Measurements from ENCODE around the gene TPRX2.
"Not testable (repeated sequence)": the region's sequence is repeated elsewhere in the genome, so short reads cannot be mapped to it uniquely, and the experiment has no call there.

Gene TPRX2, protein sequence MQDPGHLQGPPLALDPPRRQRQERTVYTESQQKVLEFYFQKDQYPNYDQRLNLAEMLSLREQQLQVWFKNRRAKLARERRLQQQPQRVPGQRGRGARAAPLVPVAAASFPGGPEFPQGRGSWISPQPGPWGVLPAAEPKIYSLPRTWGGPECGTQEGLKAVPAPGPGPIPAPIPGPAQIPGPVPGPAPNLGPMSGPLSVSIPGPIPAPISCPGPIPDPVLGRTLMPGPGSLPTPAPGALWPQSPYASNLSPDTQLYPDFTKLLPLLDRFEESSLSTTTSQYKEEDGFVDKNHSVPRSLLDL

DNA sequence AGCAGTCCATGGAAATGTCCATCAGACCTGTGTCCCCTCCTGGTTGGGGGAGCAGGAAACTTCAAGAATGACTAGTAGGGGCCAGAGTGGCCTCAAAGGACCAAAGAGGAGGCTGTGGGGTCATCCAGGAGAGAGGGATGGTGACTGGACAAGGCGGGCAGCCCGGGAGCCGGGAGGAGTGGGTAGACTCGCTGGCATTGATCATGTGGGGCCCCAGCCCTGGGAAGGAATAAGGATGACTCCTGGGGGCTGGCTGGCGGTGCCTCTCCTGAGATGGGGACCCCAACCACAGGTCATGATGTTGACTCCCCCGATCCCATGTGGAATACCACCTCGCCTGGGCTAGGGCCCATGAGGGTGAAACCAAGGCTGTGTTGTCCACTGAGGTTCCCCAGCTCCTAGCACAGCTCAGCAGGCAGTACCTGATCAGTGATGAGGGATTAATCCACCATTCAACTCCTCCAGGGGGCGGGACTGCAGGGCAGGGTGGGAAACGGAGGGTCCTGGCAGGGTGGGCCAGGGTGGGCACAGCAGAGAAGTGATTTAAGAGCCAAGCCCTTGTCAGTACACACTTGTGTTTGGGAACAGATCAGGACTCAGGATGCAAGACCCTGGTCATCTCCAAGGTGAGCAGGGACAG, at the start of gene TPRX2:
TSS of gene TPRX2 (plus strand) at position 590 of the 640 bp plus-strand sequence. CDS start at position 602, 12 bp downstream.
- not testable (repeated sequence) for DNase-seq (ENCODE audit: low read depth)

DNA sequence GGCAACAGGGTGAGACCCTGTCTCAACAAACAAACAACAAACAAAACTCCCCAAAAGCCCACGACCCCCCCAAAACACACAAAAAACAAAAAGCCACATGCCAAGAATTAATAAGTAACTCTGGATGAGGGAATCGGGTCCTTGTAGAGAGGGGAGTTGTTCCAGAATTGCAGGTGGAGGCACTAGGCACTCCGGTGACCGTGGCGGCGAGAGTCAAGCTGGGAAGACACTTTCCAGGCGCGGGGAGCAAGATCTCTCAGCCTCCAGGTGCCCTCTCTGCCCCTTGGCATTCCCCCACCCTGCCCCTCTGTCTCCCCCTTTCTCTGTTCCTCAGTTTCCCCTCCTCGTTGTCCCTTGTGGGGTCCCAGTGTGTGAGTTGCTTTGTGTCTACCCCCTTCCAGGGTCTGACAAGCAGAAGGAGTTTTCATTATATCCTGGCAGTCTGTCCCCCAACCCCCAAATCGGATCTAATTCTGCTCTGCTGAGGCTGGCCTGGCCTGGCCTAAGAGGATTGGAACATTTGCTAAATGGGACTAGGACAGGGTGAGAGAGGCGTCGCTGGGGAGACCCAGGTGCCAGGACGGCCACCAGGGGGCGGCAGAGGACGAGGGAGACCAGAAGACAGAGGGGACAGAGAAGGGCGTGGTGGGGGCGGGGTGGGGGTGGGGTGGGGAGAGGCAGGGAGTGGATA, 45.6 kb upstream of the TPRX2 start:
- peak; percentile 29 for DNase-seq (ENCODE audit: low read depth)

DNA sequence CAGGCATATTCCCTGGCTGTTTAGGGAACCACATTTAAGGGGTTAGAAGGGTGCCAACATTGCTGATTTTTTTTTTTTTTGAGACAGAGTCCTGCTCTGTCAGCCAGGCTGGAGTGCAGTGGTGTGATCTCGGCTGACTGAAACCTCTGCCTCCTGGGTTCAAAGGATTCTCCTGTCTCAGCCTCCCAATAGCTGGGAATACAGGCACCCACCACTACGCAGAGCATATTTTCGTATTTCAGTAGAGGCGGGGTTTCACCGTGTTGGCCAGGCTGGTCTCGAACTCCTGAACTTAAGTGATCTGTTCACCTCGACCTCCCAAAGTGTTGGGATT, 45.1 kb upstream of the TPRX2 start:
- DNase-seq (ENCODE audit: low read depth): no peak

DNA sequence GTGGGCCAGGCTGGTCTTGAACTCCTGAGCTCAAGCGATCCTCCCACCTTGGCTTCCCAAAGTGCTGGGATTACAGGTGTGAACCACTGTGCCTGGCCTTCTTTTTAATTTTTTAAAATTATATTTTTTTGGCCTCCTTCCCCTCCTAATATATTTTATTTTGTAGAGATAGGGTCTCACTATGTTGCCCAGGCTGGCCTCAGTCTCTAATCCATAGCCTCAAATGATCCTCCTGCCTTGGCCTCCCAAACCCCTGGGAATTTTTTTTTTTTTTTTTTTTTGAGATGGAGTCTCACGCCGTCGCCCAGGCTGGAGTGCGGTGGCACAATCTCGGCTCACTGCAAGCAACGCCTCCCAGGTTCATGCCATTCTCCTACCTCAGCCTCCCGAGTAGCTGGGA, 42.8 kb upstream of the TPRX2 start:
- not testable (repeated sequence) for DNase-seq (ENCODE audit: low read depth)

DNA sequence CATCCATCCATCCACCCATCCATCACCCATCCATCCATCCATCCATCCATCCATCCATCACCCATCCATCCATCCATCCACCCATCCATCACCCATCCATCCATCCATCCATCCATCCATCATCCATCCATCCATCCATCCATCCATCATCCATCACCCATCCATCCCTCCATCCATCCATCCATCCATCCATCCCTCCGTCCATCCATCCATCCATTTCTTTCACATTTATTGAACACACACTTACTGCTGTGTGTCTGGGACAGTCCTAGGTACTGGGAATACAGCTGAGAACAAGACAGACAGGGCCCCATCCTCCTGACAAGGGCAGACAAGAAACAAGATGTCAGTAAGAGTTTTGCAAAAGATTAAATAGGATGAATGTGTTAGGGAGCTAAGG, 40.8 kb upstream of the TPRX2 start:
- DNase-seq (ENCODE audit: low read depth): not testable (repeated sequence)

DNA sequence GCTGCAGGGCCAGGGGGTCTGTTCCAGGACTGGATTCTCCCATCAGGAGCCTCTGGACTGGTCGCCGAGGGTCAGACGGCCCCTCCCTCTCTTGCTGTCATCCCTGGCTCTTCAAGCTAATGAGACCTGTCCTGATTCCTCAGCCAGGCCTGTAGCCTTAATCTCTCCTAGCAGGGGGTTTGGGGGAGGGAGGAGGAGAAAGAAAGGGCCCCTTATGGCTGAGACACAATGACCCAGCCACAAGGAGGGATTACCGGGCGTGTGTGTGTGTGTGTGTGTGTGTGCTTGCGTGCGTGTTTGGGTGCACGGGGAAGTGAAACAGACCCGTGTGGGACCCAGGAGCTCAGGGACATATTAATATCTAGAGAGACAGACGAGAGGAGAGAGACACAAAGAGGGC, 39.2 kb upstream of the TPRX2 start:
- DNase-seq (ENCODE audit: low read depth): no peak

DNA sequence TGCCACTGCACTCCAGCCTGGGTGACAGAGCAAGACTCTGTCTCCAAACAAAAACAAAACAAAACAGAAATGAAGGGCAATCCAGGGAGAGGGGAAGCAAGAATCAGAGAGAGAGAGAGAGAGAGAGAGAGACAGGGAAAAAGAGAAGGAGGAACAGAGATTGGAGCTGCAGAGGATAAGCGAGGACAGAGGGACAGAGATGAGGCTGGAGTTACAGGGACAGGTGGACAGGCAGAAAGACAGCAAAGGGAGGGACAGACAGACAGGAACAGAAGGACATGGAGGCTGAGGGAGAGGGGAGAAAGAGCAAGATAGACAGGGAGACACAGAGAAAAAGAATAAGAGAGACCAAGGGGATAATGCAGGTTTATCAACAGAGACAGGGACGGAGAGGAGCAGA, 38.6 kb upstream of the TPRX2 start:
- no peak for DNase-seq (ENCODE audit: low read depth)

DNA sequence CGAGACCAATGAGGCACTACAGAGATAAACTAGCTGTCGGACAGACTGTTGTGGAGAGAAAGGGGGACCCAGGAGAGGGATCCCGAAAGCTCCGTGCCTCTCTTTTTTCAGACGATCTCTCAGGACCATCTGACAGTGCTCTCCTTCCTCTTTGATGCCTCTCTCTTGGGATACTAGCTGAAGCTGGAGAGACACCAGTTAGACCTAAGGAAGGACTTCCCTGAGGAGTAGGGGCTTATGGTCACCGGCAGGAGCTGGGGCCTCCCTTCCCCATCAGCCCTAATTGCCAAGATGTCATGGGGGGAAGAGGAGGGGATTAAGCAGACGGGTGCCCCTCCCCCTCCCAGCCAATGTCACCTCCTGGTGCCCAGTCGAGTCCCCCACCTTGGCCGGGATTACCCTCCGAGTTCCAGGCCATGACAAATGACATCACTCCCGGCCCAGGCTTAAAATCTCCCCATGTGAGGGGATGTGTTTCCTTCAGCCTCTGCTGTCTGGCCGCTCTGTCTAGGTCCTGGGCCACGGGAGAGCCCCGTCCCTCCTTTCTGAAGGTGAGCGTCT, 37.5 kb upstream of the TPRX2 start, which contains the start of gene CRX:
TSS of gene CRX (plus strand) at position 478 of the 561 bp plus-strand sequence. CDS start 12,507 bp downstream, outside the sequence.
- DNase-seq (ENCODE audit: low read depth): no peak

DNA sequence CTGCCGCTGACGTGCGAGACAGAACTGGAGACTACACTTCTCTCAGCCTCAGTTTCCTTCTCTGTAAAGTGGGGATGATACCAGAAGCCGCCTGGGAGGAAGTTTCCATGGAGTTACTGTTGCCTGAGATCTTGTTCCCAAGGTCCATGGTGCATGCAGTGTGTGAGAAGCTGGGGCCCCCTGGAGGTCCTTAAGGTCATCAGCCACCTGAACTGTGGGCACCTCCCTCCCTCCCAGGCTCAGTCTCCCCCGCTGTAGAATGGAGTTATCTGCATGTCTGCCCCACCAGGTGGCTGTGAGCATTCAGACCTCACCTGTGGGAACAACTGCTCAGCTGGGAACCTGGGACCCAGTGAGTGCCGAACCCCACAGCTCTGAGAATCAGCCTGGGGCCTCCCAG, 34.6 kb upstream of the TPRX2 start:
- DNase-seq (ENCODE audit: low read depth): no peak

DNA sequence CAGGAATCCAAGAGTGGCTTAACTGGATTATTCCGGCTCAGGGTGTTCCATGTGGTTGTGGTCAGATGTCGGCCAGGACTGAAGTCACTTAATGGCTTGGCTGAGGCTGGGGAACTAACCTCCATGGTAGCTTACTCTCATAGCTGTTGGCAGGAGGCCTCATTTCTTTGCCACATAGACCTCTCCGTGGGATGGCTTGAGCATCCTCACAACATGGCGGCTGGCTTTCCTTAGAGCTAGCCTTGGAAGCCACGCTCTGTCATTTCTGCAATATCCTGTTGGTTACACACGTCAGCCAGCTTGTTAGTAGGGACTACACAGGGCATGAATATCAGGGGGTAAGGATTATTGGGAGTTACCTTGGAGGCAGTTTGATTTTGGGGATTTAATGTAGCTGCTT, 32.2 kb upstream of the TPRX2 start:
- DNase-seq (ENCODE audit: low read depth): no peak

DNA sequence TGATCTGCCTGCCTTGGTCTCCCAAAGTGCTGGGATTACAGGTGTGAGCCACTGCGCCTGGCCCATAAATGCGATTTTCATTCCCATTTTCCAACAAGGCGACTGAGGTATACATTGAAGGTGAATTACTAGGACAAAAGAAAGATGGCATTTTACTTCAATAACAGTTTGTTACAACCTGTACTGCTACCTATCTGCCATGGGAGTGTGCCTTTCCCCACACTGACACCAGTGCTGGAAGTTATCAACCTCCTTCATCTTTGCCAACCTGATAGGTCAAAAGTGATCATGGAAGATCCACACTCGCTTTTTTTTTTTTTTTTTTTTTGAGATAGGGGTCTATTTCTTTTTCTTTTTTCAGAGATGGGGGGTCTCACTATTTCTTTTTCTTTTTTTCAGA, 26.3 kb upstream of the TPRX2 start:
- no peak for DNase-seq (ENCODE audit: low read depth)

DNA sequence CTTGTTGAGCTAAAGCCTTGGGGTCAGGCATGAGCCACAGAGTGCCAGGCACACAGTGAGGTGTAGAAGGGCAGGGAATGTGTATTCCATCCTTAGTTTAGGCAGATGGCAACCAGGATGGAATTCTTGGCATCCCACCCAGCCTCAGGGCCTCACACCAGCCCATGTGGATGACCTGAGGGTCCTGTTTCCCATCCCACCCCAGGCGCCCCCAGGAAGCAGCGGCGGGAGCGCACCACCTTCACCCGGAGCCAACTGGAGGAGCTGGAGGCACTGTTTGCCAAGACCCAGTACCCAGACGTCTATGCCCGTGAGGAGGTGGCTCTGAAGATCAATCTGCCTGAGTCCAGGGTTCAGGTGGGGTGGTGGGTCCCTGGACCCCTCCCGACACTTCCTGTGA, 23.0 kb upstream of the TPRX2 start:
- DNase-seq (ENCODE audit: low read depth): no peak

DNA sequence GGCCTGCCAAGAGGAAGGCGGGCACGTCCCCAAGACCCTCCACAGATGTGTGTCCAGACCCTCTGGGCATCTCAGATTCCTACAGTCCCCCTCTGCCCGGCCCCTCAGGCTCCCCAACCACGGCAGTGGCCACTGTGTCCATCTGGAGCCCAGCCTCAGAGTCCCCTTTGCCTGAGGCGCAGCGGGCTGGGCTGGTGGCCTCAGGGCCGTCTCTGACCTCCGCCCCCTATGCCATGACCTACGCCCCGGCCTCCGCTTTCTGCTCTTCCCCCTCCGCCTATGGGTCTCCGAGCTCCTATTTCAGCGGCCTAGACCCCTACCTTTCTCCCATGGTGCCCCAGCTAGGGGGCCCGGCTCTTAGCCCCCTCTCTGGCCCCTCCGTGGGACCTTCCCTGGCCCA, 19.6 kb upstream of the TPRX2 start:
- no peak for DNase-seq (ENCODE audit: low read depth)

DNA sequence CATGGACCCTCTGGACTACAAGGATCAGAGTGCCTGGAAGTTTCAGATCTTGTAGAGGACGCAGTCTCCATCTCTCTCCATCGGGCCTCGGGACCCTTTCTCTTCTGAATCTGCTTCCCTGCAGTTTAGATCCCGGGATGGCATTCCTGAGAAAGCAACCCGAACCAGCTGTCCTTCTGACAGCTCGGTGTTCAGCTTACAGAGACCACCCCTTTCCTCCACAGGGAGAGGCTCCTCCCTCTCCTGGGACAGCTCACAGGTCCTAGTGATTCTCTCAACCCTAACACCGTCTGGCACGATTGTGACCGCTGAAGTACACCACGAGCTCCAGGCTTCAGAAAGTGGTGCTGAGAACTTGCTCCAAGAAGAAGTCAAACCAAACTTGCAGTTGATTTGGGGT, 19.1 kb upstream of the TPRX2 start:
- no peak for DNase-seq (ENCODE audit: low read depth)

DNA sequence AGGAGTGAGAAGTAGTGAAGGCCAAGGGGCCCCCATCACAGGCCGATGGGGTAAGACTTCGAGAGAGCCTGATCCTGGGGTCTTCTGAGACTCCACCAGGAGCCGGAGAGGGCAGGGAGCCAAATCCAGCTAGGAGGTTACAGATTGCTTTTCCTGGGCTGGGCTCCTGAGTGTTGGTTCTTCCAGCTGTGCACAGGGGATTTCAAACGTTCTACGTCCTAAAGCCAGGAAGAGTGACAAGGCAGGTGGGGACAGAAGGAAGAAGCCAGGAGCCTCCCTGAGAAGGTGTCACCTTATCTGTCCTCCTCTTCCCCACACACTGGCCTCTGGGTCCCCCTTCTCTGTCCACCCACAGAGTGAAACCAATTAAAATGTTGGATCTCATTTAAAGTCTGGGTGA, 16.1 kb upstream of the TPRX2 start:
- DNase-seq (ENCODE audit: low read depth): no peak

DNA sequence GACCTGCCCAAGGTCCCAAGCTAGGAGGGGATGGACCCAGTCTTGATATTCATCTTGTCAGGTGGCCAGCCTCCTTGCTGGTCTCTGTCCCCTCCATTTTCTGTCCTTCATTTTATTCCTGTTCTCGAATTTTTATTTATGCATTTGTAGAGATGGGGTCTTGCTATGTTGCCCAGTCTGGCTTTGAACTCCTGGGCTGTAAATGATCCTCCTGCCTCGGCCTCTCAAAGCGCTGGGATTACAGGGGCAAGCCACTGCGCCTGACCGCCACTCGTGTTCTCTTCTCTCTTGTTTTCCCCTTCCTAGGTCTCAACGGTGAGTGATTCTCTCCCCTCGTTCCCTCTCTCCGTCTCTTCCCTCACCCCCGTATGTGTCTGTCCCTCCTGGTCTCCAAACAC, 10.6 kb upstream of the TPRX2 start:
- no peak for DNase-seq (ENCODE audit: low read depth)

DNA sequence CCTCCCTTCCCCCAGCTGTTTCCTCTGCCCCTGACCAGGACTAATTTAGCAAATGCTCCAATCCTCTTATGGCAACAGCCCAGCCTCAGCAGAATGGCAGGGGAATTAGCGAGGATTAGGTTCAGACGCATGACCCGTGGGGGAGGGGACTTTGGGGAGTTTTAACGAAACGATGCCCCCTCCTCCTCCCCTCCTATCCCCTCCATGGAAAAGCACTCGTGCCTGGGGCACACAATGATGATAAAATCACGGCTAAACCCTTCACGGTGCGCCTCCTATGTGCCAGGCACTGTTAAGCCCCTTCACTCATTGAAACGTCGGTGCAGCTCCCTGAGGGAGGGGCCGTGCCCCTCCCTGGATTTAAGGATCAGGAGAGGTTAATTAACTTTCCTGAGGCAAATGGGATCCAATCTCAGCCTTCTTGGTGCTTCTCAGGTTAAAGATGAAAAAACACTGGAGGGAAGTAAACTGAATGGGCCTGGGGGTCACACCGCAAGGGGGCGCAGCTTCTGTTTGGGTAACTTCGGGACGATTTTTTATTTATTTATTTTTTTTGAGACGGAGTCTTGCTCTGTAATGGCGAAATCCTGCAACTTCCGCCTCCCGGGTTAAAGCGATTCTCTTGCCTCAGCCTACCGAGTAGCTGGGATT, 10.1 kb upstream of the TPRX2 start:
- DNase-seq (ENCODE audit: low read depth): no peak

DNA sequence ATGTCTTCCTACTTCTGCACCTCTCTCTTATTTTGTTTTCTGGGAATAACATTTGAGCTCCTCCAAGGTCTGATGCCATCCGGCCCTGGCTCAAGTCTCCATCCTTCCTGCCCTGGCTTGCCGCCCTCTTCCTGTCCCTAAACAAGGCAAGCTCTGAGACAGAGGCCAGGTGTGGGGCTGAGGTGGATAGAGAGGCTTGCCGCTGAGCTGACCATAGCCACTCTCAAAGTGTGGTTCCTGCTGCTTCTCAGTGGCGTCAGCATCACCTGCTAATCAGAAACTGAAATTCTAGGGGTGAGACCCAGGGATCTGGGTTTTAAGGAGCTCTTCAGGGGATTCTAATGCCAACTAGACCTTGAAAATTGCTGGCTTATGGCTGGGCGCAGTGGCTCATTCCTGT, 6.0 kb upstream of the TPRX2 start:
- DNase-seq (ENCODE audit: low read depth): no peak

DNA sequence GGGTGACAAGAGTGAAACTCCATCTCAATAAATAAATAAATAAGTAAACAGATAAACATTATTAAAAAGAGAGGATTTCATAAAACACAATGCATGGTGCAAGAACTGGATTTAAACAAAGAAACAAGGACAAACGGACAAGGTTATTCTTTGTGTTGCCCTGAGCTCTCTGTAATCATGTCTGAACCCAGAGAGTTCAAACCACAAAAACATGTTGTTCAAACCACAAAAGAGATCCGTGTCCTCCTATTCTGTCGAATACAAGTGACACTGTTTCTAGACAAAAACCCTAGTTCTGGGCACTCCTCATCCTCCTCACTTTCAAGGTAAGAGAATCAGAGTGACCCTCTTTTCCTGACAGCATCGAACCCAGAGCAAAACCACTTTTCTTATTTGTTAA, 4.6 kb upstream of the TPRX2 start:
- DNase-seq (ENCODE audit: low read depth): no peak

DNA sequence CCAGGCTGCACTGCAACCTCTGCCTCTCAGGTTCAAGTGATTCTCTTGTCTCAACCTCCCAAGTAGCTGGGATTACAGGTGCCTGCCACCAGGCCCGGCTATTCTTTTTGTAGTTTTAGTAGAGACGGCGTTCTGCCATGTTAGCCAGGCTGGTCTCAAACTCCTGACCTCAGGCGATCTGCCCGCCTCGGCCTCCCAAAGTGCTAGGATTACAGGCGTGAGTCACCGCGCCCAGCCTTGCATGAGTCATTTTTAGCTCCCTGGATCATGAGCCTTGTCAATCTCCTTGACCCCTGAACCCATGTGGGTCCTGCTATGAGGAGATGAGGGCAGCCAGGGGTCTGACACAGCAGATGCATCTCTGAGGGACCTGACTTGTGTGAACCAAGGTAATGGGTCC, 804 bp upstream of the TPRX2 start:
- not testable (repeated sequence) for DNase-seq (ENCODE audit: low read depth)

DNA sequence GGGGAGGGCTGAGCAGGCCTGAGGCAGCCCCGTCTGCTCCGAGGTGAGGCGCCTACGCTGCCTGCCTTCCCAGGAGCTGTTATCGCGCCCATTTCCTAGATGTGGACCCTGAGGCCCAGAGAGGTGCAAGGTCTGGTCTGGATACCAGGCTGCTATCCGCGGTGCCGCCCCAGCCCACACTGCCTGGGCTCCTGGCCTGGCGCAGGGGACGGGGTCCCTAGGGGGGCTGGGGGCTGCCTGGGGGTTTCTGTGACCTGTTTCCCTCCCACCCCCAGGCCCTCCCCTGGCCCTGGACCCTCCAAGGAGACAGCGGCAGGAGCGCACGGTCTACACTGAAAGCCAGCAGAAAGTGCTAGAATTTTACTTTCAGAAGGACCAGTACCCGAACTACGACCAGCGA, 803 bp downstream of the TPRX2 start:
- DNase-seq (ENCODE audit: low read depth): not testable (repeated sequence)

DNA sequence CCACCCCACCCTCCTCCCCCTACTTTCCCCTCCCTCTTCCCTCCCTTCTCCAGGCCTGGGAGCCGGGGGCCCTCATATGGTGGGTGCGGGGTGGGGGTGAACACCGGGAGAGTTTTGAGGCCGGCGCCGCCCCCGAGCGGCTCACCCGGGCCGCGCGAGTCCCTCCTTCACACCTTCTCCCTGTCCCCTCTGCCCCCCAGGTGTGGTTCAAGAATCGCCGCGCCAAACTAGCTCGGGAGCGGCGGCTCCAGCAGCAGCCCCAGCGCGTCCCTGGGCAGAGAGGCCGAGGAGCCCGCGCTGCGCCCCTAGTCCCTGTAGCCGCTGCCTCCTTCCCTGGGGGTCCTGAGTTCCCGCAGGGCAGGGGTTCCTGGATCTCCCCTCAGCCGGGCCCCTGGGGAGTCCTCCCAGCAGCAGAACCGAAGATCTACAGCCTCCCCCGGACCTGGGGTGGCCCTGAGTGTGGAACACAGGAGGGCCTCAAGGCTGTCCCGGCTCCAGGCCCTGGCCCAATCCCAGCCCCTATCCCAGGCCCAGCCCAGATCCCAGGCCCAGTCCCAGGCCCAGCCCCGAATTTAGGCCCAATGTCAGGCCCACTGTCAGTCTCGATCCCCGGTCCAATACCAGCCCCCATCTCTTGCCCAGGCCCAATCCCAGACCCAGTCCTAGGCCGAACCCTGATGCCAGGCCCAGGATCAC, 1.7 kb downstream of the TPRX2 start:
- DNase-seq (ENCODE audit: low read depth): no peak

All from fibroblast of the conjunctiva (primary cell).